ENCODE results near the gene PRR16. TPM values are rescaled to one million over a fixed set of nuclear protein-coding genes. Genes with fewer than 3 reads are reported as not detected.

Gene PRR16
- total RNA-seq, 1 experiment from 2014 or later = 5.0 TPM

GRCh38 chr5:120509053-120509452 is 45.0 kb downstream of the PRR16 start:
- Histone ChIP-seq H3K27me3 (ENCODE audit: insufficient read depth, low read depth) (no peaks in the 10 kb centered on the region), H3F3A (ENCODE audit: insufficient read depth, low read depth) (no peaks in the 10 kb centered on the region), H2AFZ (no peak overlapping the region), H3K4me3 (no peak overlapping the region), H4K20me1 (ENCODE audit: insufficient read depth) (no peaks in the 10 kb centered on the region), H3K36me3 (ENCODE audit: low read depth) (no peaks in the 10 kb centered on the region), H3K79me2 (ENCODE audit: low read depth) (no peaks in the 10 kb centered on the region), H3K27ac (no peak overlapping the region), H3K4me2 (no peak overlapping the region), H3K4me1 (replicated peaks; ENCODE audit: insufficient read depth) (no peaks in the 10 kb centered on the region), H3K9me3 (ENCODE audit: insufficient read depth, low read depth) (no peaks in the 10 kb centered on the region), H3K9me2 (ENCODE audit: insufficient read depth) (no peaks in the 10 kb centered on the region; the same call in 1 of the 2 replicates)
- TF ChIP-seq EZH2 (IDR thresholded peaks at IDR 0.05; ENCODE audit: low read depth) = no peak
- no peak for TF ChIP-seq CTCF (conservative IDR thresholded peaks at IDR 0.05)
- BruUV-seq (replicated peaks) = no TSS peak
- ChIA-PET POLR2A (ENCODE audit: unreplicated experiment) (no interaction called here), CTCF (no interaction called here)
- DNase-seq = no peak
- intact Hi-C loops (cut with micrococcal nuclease; ENCODE audit: unreplicated experiment) = no loop called here

GRCh38 chr5:120510098-120510637 is 46.1 kb downstream of the PRR16 start:
- ChIA-PET POLR2A (ENCODE audit: unreplicated experiment) (no interaction called here), CTCF (no interaction called here)
- Histone ChIP-seq H3K9me3 (ENCODE audit: insufficient read depth, low read depth) (no peaks in the 10 kb centered on the region), H3K4me2 (no peak overlapping the region), H3K9me2 (ENCODE audit: insufficient read depth) (no peaks in the 10 kb centered on the region; the same call in none of the 2 replicates), H4K20me1 (ENCODE audit: insufficient read depth) (no peaks in the 10 kb centered on the region), H3K79me2 (ENCODE audit: low read depth) (no peaks in the 10 kb centered on the region), H3K4me3 (no peak overlapping the region), H3F3A (ENCODE audit: insufficient read depth, low read depth) (no peaks in the 10 kb centered on the region), H3K27ac (no peak overlapping the region), H3K4me1 (replicated peaks; ENCODE audit: insufficient read depth) (no peaks in the 10 kb centered on the region), H3K36me3 (ENCODE audit: low read depth) (no peaks in the 10 kb centered on the region), H2AFZ (no peak overlapping the region), H3K27me3 (ENCODE audit: insufficient read depth, low read depth) (no peaks in the 10 kb centered on the region)
- intact Hi-C loops (cut with micrococcal nuclease; ENCODE audit: unreplicated experiment) = no loop called here
- TF ChIP-seq CTCF (conservative IDR thresholded peaks at IDR 0.05) (no peak), EZH2 (IDR thresholded peaks at IDR 0.05; ENCODE audit: low read depth) (no peak)
- no peak for DNase-seq
- no TSS peak for BruUV-seq (replicated peaks)

GRCh38 chr5:120510994-120511686 is 47.0 kb downstream of the PRR16 start:
- H3K9me3 ChIP-seq (ENCODE audit: insufficient read depth, low read depth) = no peaks in the 10 kb centered on the region
- TF ChIP-seq CTCF (conservative IDR thresholded peaks at IDR 0.05) = no peak
- TF ChIP-seq EZH2 (IDR thresholded peaks at IDR 0.05; ENCODE audit: low read depth) = no peak

More at GRCh38 chr5:120510994-120511686, 47.0 kb downstream of the PRR16 start:
- ChIA-PET POLR2A (ENCODE audit: unreplicated experiment) (no interaction called here), CTCF (no interaction called here)
- BruUV-seq (replicated peaks) = no TSS peak
- Histone ChIP-seq H3K27ac (no peak overlapping the region), H4K20me1 (ENCODE audit: insufficient read depth) (no peaks in the 10 kb centered on the region), H2AFZ (no peak overlapping the region), H3K79me2 (ENCODE audit: low read depth) (no peaks in the 10 kb centered on the region), H3K4me1 (replicated peaks; ENCODE audit: insufficient read depth) (no peaks in the 10 kb centered on the region), H3K9me2 (ENCODE audit: insufficient read depth) (no peaks in the 10 kb centered on the region; the same call in none of the 2 replicates), H3K4me2 (no peak overlapping the region), H3F3A (ENCODE audit: insufficient read depth, low read depth) (no peaks in the 10 kb centered on the region), H3K36me3 (ENCODE audit: low read depth) (no peaks in the 10 kb centered on the region), H3K27me3 (ENCODE audit: insufficient read depth, low read depth) (no peaks in the 10 kb centered on the region), H3K4me3 (no peak overlapping the region)
- intact Hi-C loops (cut with micrococcal nuclease; ENCODE audit: unreplicated experiment) = no loop called here
- DNase-seq = no peak
